Measurements from ENCODE around the gene TSPAN17.

Gene TSPAN17

DNA sequence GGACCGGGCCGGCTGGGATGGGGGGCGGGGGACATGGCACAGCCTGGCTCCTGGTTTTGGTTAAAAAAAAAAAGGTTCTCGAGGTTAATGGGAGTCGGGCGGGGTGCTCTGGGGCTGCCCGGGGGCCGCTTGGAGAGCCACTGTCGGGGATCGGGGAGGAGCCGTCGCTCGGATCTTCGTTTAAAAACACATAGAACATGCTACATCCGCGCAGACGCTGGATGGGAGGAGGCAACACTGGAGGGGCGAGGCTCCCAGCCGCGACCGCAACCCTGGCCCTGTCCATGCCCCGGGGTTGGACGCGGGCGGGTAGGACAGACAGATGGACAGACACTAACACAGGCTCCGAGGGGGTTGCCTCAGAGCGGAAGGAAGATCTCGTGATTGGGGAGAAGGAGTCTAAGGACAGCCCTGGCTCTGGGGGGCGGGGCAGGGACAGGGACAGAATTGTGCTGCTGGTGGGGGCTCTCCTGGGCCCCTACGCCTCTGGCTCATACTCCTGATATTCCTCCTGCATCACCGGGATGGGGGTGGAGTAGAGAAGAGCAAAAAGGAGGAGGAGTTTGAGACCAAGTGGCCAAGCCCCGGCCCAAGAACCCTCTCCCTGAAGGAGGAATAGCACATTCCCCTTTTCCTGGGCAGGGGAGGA, 26.8 kb upstream of the TSPAN17 start:
- no peak for DNase-seq (ENCODE audit: insufficient read length, low spot score)
- FAIRE-seq, result no peak

DNA sequence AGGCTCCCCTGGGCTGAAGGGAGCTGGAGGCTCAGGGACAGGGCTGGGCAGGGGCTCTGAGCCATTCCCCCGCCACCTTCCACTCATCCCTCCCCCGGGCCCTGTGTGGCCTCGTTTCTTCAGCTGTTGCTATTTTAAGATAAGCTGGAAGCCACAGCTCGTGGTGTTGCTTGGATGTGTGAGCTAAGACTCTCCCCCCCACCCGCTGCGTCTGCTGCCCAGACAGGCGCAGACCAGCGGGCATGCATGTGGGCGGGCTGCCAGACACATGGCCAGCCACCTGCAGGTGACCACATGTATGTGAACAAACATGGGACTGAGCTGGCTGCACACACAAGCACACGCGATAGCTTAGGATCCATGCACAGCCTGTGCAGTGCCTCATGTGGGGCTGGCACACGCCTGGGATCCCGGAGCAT, 25.6 kb upstream of the TSPAN17 start:
- FAIRE-seq, result no peak
- DNase-seq (ENCODE audit: insufficient read length, low spot score), result no peak

DNA sequence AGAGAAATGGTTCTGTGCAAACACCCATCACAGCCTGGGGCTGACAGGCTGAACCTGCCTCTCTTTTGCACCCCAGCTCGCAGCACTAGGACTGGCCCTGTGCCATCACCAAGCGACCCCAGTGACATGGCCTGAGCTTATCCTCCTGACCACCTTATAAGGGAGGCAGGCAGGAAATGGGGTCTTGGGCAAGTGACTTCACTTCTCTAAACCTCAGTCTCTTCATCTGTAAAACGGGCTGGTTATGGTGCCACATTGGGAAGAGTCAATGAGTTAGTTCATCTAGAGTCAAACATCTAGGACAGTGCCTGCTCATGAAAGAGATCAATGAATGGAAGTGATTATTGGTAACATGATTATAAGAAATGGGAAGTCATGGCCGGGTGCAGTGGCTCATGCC, 23.1 kb upstream of the TSPAN17 start:
- DNase-seq (ENCODE audit: insufficient read length, low spot score) (no peak), FAIRE-seq (no peak)

DNA sequence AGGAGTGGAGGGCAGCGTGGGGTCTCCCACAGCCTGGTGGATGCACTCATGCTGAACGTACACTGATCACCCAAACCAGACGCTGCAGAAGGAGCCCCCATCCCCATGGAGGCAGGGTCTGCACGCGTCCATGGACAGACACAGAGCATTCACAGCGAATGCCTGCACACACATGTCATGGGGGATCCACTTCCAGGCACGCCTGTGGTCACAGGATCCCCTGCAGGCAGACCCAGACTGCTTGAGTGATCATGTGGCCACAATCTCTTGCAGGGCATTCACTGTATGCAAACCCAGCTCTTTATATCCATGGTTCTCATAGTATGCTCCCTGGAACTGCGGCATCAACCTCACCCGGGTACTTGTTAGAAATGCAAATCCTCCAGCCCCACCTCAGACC, 22.3 kb upstream of the TSPAN17 start:
- DNase-seq (ENCODE audit: insufficient read length, low spot score), result no peak
- no peak for FAIRE-seq

DNA sequence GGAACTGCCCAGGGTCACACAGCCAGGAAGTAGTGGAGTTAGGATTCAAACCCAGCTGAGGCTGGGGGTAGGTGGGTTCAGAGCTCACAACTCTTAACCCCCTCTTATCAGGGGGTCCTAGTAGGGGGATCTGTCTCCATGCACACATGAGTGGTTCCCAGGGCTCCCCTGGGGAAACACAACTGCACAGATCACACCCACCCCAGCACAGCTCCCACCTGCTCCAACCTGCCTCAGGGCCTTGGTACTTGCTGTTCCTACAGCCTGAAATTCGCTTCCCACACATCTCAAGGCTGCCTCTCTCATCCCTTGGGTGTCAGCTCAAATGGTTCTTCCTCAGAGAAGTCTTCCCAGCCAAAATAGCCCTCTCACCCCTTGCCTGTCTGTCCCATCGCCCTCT, 21.8 kb upstream of the TSPAN17 start:
- FAIRE-seq (no peak), DNase-seq (ENCODE audit: insufficient read length, low spot score) (no peak)

DNA sequence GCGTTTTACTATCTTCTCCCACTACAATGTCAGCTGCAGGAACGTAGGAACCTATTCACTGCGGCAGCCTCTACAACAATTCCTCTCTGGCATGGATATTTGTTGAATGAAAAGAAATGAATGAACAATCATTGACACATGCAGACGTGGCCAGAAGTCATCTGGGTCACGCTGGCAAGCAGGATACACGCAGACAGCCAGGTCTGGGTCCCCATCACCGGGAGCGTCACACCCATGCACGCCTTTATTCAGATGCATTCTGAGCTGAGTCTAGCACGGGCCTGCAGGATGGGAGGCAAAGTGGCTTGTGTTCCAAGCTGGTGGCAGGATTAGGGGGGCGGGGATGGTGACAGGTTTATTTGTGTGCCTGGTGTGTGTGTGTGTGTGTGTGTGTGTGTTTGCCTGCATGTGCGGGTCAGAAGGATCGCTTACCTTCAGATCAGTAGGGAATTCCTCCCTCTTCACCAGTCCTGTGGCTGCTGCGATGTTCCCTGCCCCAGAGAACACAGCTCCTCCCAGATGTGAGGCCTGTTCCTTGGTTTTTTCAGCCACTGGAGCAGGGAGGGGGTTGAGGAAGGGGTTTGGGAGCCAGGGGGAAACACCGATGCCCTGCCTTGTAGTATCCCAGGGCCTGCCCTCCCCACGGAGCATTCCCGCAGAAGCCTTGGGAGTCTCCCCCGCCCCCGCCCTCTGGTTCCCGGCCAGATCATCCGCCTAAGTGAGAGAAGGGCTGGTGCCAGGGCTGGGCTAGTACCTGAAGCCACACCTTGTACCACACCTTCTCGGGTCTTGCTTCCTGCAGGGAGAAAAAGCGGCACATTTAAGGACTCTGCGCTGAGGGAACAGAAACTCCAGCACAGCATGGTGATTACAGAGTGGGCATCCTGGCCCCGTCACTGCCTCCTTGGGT, 21.1 kb upstream of the TSPAN17 start:
- DNase-seq (ENCODE audit: insufficient read length, low spot score) (no peak), FAIRE-seq (no peak)

DNA sequence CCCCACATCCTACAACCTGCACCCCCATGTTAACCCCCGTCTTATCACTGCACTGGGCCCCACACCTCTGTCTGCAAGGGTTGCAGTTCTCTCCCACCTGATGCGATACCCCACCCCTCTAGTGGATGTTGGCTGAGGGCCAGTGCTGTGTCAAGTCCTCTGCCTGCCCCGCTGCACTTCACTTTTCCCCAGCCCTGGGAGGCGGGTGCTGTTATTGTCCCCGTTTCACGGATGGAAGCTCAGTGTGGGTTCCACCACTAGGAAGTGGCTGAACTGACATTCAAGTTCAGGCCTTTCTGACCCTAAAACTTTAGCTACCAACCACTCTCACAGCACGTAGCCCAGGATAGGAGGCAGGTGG, 20.4 kb upstream of the TSPAN17 start:
- no peak for DNase-seq (ENCODE audit: insufficient read length, low spot score)
- FAIRE-seq, result no peak

DNA sequence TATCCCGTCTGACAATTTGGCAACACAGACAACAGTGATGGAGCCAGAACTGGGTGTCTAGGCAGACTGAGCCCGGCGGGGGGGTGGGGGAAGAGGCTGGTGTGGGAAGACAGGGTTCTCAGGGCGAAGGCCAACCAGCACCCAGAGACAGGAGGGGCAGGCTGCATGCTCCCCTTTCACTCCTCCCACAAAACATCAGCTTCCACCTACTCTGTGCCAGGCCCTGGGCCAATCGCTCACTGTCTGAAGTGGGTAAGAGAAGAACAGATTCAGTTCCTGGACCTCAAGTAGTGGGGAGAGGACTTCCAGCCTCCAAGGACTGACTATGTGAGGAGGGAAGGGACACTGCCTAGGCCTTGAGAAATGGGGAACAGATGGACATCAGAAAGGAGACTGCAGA, 19.7 kb upstream of the TSPAN17 start:
- no peak for FAIRE-seq
- no peak for DNase-seq (ENCODE audit: insufficient read length, low spot score)

DNA sequence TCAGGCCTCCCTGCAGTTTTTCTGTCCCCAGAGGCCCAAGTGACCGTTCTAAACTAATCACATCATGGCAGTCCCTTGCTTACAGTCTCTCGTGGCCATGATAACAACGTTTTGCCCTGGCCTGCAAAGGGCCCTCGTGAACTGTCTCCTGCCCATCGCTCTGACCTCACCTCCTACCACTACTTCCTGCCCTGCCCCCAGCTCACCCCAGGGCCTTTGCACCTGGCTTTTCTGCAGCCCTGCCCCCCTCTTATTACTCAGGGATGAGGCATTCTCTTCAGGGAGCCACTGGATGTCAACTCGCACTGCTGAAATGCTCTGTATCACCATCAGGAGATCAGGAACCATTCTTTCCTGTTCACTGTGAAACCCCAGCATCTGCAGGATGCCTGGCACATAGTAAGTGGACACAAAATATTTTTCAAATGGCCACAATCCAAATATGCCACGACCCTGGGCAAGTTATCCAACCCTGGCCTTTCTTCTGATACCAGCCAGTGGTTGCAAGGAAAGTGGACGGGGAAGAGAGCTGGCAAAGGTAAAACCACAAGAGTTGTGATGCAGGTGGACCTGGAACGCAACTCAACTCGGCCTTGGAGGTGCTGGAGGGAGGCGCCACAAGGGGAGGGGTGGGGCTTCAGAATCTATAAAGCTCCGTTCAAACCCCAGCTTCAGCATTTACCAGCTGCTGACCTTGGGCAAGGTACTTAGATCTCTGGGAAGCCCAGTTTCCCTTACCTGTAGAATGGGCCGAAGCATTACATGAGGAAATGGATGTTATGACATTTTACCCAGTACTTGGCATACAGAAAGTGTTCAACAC, 18.7 kb upstream of the TSPAN17 start:
- no peak for FAIRE-seq

DNA sequence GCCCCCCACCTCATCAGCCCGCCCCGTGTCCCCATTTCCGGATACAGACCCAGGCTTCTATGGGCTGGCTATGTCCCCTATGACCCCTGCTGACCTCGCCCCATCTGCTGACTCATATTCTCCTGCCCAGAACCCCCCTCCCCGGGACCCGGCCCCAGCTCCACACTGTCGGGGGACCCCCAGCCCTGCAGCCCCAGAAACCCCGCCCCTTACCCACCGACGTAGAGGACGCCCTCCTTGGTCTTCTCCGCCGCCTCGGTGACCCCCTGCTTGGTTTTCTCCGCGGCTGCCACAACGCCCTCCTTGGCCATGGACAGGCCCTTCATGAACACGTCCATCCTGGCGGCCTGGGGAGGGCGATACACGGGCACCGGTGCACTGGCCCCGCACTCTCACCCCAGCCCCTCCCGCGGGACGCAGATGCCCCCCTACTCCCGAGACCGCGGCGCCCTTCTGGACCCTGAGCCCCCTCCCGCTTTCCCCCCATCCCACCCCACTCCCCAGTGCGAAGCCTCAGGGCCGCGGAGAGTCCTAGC, 17.9 kb upstream of the TSPAN17 start:
- FAIRE-seq (no peak), DNase-seq (ENCODE audit: insufficient read length, low spot score) (no peak)

More for the DNA sequence above, 18.7 kb upstream of the TSPAN17 start:
- DNase-seq (ENCODE audit: insufficient read length, low spot score), result no peak

DNA sequence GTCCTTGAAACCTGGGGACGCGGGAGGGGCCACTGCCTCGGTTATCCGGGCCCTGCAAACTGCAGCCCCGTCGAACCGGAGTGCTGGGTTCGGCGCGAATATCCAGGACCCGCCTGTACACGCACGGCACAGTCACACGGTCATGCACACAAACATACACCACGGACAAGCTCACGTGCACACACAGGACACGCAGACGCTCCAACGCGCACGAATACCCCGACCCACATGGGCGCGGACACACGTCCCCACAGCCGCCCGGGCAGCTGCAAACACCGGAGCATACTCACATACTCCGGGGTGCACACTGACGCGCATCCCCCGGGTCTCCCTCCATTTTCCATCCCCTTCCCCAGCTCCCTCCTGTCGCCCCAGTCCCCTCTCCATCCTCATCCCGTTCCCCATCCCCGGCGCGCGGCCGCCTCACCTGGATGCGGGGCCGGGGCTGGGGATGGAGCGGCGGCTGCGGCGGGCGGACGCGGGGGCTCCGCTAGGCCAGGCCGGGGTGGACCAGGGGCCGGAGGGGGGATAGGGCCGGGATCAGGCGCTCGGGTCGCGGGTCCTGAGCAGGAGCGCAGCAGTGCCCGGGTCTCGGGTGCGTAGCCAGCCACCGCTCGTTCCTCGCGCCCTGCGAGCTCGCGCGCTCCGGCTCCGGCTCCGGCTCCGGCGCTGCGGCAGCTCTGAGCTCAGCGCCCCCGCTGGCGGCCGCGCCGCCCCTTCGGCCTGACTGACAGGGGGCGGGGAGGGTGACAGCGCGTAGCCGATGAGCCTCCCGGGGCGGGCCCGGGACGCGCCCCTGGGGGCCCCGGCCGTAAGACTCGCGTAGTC, 17.2 kb upstream of the TSPAN17 start, which contains the start of the genes EIF4E1B and SNCB:
Gene EIF4E1B (plus strand): TSS at position 823 of the 828 bp plus-strand sequence. CDS start 12,113 bp downstream, outside the sequence.
Gene SNCB (minus strand): TSS at position 682 of the 828 bp plus-strand sequence. CDS start 880 bp downstream, outside the sequence.
- peak; percentile 60 for DNase-seq (ENCODE audit: insufficient read length, low spot score)
- FAIRE-seq, result peak; percentile 90

DNA sequence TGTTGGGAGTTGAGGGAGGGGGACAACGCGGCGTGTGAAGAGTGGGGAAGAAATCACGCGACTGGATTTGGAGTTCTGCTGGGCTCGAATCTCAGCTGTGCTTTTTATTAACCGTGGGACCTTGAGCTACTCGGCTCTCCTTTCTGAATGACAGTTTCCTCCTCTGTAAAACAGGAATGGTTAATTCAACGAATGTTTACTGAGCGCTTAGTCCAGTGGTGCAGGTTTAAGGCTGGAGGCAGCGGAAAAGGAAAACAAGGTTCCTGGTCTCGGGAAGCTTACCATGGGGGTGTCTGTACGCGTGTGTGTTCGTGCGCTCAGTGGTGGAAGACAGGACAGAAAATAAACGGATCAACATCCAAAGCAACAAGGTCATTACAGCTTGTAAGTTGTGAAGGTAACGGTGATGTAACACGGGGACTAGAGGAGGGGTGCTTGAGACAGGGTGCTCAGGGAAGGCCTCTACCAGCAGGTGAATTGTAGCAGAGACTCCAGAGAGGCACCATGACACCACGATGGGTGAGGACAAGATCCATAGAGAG, 16.5 kb upstream of the TSPAN17 start:
- DNase-seq (ENCODE audit: insufficient read length, low spot score), result no peak
- FAIRE-seq, result peak; percentile 70

DNA sequence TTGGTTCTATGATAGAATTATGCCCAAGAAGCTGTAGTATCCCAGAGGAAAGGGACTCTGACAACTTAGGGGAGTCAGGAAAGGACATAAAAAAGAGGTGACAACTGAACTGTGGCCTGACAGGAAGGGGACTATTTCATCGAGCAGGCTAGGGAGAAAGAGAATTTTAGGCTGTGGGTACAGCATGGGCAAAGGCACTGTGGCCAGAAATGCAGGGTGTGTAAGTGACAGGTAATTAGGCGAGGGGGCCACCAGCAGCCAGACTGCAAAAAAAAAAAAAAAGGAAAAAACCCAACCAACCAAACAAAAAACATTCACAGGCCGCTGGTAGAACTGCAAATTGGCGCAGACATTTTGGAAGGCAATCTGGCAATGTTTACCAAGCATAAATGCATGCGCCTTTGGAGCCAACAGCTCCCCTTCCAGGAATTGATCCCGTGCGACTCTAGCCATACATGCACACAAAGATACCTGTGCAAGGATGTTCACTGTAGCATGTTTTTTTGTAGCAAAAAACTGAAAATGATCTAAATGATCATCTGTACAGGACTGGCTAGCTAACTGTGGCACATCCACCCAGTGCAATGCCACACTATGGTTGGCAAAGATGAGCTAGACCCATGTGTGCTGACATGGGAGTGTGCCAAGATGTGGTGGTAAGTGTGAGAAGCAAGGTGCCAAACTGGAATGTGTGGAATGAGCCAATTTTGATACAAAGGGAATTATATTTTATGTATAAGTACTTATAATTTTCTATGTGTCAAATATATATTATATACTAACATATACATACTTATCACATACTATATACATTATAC, 15.7 kb upstream of the TSPAN17 start:
- FAIRE-seq (no peak), DNase-seq (ENCODE audit: insufficient read length, low spot score) (no peak)

DNA sequence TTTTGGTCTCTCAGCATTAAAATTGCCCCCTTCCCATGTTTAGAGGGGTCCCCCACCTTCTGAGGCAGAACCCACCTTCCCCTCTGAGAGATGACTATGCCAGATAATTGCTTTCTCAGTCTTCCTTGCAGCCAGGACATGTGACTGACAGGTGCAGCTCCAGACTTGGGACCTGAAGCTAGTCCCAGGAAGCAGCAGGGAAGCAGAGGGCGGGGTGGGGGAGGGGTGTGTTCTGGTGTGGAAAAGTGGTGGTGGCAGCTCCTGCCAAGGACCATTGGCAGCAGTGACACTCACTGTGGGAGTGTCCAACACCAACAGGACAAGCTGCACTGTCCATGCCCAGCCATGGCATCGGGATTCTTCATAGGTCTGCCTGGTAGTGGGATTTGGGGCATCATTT, 14.5 kb upstream of the TSPAN17 start:
- no peak for FAIRE-seq
- no peak for DNase-seq (ENCODE audit: insufficient read length, low spot score)

DNA sequence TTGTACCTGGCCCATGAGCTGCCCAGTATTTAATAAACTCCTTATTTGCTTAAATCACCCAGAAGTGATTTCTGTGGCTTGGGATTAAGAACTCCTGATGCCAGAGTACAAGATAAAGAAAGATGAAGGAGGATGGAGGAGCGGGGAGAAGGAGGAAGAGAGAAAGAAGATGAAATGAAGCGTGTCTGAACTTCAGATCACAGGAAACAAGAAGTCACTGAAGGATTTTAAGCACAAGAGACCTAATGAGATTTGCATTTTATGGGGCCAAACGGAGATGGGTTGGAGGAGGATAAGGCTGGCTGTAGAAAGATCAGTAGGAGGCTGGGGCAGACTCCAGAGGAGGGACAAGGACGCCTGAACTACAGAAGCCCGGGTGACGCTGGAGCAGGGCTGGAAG, 13.7 kb upstream of the TSPAN17 start:
- DNase-seq (ENCODE audit: insufficient read length, low spot score), result no peak

DNA sequence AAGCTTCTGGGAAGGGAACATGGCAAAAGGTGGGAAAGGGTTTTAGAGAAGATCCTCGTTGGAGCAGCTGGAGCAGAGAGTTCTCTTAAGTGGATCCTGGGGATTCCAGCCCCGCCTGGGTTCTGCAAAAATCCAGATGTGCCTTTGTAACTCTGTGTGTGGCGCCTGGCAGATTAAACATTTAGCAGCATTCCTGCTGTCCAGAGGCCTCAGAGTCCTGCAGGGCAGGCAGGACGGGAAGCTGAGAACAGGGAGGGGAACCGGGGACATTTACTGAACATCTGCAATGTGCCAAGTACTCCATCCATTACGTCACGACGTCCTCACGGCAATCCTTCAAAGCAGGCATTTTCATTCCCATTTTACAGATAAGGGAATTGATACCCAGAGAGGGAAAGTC, 10.9 kb upstream of the TSPAN17 start:
- no peak for DNase-seq (ENCODE audit: insufficient read length, low spot score)
- FAIRE-seq, result no peak

More for the DNA sequence above, 13.7 kb upstream of the TSPAN17 start:
- no peak for FAIRE-seq

DNA sequence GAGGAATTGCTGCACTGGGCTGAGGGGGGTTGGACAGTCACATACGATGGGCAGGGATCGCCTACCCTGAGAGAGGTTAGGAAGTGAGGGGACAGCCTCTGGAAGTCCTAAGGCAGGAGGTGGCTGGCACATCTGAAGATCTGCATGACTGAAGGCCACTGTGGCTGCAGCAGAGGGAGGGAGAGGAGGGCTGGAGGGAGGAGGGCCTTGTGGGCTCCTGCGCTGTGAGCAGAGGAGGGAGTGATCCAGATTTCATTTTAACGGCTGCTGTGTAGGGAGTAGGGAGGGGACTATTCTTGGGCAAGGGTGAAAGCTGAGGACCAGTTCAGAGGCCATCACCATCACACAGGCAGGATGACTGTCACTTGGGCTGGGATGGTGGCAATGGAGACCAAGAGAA, 9.7 kb upstream of the TSPAN17 start:
- DNase-seq (ENCODE audit: insufficient read length, low spot score) (no peak), FAIRE-seq (no peak)

DNA sequence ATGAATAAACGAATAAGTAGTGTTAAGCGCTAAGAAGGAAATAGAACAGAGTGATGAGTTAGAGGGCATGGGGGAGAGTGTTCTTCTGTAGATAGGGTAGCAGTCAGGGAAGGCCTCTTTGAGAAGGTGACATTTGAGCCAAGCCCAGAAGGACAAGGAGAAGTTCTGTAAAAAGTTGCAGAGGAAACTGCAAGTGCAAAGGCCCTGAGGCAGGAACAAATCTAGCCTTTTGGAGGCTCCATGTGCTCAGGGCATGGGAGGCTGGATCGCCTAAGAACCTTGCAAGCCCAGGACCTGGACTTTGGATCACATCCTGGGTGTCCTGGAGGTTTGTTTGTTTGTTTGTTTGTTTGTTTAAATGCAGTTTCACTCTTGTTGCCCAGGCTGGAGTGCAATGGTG, 8.8 kb upstream of the TSPAN17 start:
- FAIRE-seq (no peak), DNase-seq (ENCODE audit: insufficient read length, low spot score) (no peak)

DNA sequence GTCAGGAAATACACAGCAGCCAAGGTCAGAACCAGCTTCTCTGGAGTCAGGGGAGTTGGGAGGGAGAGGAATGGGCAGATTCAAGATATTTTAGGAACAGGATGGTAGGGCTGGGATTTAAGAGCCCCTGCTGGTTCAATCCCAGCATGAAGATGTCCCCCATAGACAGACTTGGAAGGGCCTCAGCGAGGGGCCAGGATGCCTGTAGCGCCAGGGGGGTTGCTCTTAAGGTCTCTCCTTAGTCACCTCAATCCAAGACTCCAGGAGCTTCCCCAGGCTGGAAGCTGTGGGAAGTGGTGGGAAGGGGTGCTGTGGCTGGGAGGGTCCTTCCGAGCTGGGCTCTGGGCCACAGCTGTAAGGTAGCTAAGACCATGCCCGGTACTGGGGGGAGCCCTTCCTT, 8.1 kb upstream of the TSPAN17 start:
- peak; percentile 48 for FAIRE-seq
- DNase-seq (ENCODE audit: insufficient read length, low spot score), result no peak

Data from HTR-8/SVneo (cell line).